HUES6 (cell line): ENCODE results near the gene BANK1.

Source experiments
- H3K27ac ChIP-seq: 2 replicates; pipeline ENCODE4 v1.7.0; 2013; ENCODE audit warnings: low read depth, mild to moderate bottlenecking, low read length, inconsistent platforms
- H3K27me3 ChIP-seq: 2 replicates; pipeline ENCODE4 v1.6.1; 2013; ENCODE audit warnings: low read length; ENCODE audit not compliant: control insufficient read depth, insufficient read depth
- H3K36me3 ChIP-seq: 2 replicates; pipeline ENCODE4 v1.6.1; 2013; ENCODE audit warnings: low read length; ENCODE audit not compliant: control insufficient read depth, insufficient read depth
- H3K4me1 ChIP-seq: 2 replicates; pipeline ENCODE4 v1.6.1; 2013; ENCODE audit warnings: low read length; ENCODE audit not compliant: control insufficient read depth, insufficient read depth
- H3K4me3 ChIP-seq: 2 replicates; pipeline ENCODE4 v1.5.1; 2013; ENCODE audit warnings: low read depth, low read length
- H3K9ac ChIP-seq: one replicate; pipeline ENCODE4 v1.6.1; 2013; ENCODE audit warnings: mild to moderate bottlenecking, low read length
- H3K9me3 ChIP-seq: 2 replicates; pipeline ENCODE4 v1.6.1; 2013; ENCODE audit warnings: low read depth, low read length; ENCODE audit not compliant: control insufficient read depth, insufficient read depth

BANK1 gene

GRCh38 chr4:101972791-101973190, 182.3 kb downstream of the BANK1 start:
- no peak overlapping the region for H3K4me3 ChIP-seq
- peaks cover 8% of the 10 kb centered on the region for H3K4me1 ChIP-seq
- H3K27ac ChIP-seq: no peak overlapping the region
- no peaks in the 10 kb centered on the region for H3K36me3 ChIP-seq
- H3K9me3 ChIP-seq: no peaks in the 10 kb centered on the region
- no peak overlapping the region for H3K9ac ChIP-seq
- H3K27me3 ChIP-seq: no peaks in the 10 kb centered on the region

- Histone ChIP-seq H3K4me3 (no peak overlapping the region), H3K27ac (no peak overlapping the region), H3K4me1 (peaks cover 8% of the 10 kb centered on the region), H3K9me3 (no peaks in the 10 kb centered on the region), H3K36me3 (no peaks in the 10 kb centered on the region), H3K27me3 (no peaks in the 10 kb centered on the region), H3K9ac (no peak overlapping the region)
These were observed 182.8 kb downstream of the BANK1 start for GRCh38 chr4:101973361-101973760.

- peaks cover 3% of the 10 kb centered on the region; the same call in 1 of the 2 replicates for H3K4me1 ChIP-seq
- H3K9me3 ChIP-seq: no peaks in the 10 kb centered on the region
- no peak overlapping the region for H3K9ac ChIP-seq
- no peaks in the 10 kb centered on the region for H3K36me3 ChIP-seq
- H3K27me3 ChIP-seq: no peaks in the 10 kb centered on the region
- no peak overlapping the region for H3K4me3 ChIP-seq
- H3K27ac ChIP-seq: no peak overlapping the region
These were observed 186.5 kb downstream of the BANK1 start for GRCh38 chr4:101977076-101977475.

- Histone ChIP-seq H3K4me3 (no peak overlapping the region), H3K4me1 (peaks cover 3% of the 10 kb centered on the region; the same call in 1 of the 2 replicates), H3K36me3 (no peaks in the 10 kb centered on the region), H3K9me3 (no peaks in the 10 kb centered on the region), H3K27ac (no peak overlapping the region), H3K27me3 (no peaks in the 10 kb centered on the region), H3K9ac (no peak overlapping the region)
These were observed 191.2 kb downstream of the BANK1 start for GRCh38 chr4:101981756-101982155.

GRCh38 chr4:101983835-101984234, 193.3 kb downstream of the BANK1 start:
- H3K9me3 ChIP-seq: no peaks in the 10 kb centered on the region
- H3K36me3 ChIP-seq: no peaks in the 10 kb centered on the region
- H3K27ac ChIP-seq: no peak overlapping the region
- H3K4me3 ChIP-seq: no peak overlapping the region
- H3K9ac ChIP-seq: no peak overlapping the region
- H3K27me3 ChIP-seq: no peaks in the 10 kb centered on the region
- H3K4me1 ChIP-seq: peaks cover 3% of the 10 kb centered on the region; the same call in 1 of the 2 replicates

GRCh38 chr4:101987623-101988243, 197.2 kb downstream of the BANK1 start:
- H3K4me3 ChIP-seq: no peak overlapping the region
- no peaks in the 10 kb centered on the region for H3K36me3 ChIP-seq
- no peaks in the 10 kb centered on the region for H3K9me3 ChIP-seq
- H3K27ac ChIP-seq: no peak overlapping the region
- H3K9ac ChIP-seq: no peak overlapping the region
- no peaks in the 10 kb centered on the region for H3K27me3 ChIP-seq
- H3K4me1 ChIP-seq: no peaks in the 10 kb centered on the region

GRCh38 chr4:101989551-101989950, 199.0 kb downstream of the BANK1 start:
- H3K4me3 ChIP-seq: no peak overlapping the region
- H3K9me3 ChIP-seq: no peaks in the 10 kb centered on the region
- H3K4me1 ChIP-seq: no peaks in the 10 kb centered on the region

GRCh38 chr4:101992446-101992845, 201.9 kb downstream of the BANK1 start:
- Histone ChIP-seq H3K4me1 (no peaks in the 10 kb centered on the region), H3K27ac (no peak overlapping the region), H3K4me3 (no peak overlapping the region), H3K9ac (no peak overlapping the region), H3K36me3 (no peaks in the 10 kb centered on the region), H3K27me3 (no peaks in the 10 kb centered on the region), H3K9me3 (no peaks in the 10 kb centered on the region)

More at GRCh38 chr4:101989551-101989950, 199.0 kb downstream of the BANK1 start:
- Histone ChIP-seq H3K36me3 (no peaks in the 10 kb centered on the region), H3K9ac (no peak overlapping the region), H3K27me3 (no peaks in the 10 kb centered on the region), H3K27ac (no peak overlapping the region)

GRCh38 chr4:101993002-101993841, 202.7 kb downstream of the BANK1 start:
- no peak overlapping the region for H3K27ac ChIP-seq
- H3K9me3 ChIP-seq: no peaks in the 10 kb centered on the region
- H3K4me1 ChIP-seq: no peaks in the 10 kb centered on the region
- no peak overlapping the region for H3K4me3 ChIP-seq
- H3K27me3 ChIP-seq: no peaks in the 10 kb centered on the region
- no peak overlapping the region for H3K9ac ChIP-seq
- no peaks in the 10 kb centered on the region for H3K36me3 ChIP-seq

GRCh38 chr4:101993842-101994775, 203.6 kb downstream of the BANK1 start:
- Histone ChIP-seq H3K27me3 (no peaks in the 10 kb centered on the region), H3K4me3 (no peak overlapping the region), H3K27ac (no peak overlapping the region), H3K9me3 (no peaks in the 10 kb centered on the region), H3K36me3 (no peaks in the 10 kb centered on the region), H3K9ac (no peak overlapping the region), H3K4me1 (no peaks in the 10 kb centered on the region)
